OCI-LY3 (cell line): ENCODE data around the gene NEO1.

Source experiments
- EZH2phosphoT487 ChIP-seq: fragments of 200-600 bp; shearing (Covaris generic); IDR thresholded peaks from 2 replicates; pipeline ENCODE4 v1.6.1; 2018; ENCODE audit warnings: antibody characterized with exemption, mixed run types, low read depth
- TF ChIP-seq, protein P1 (sequence below): fragments of 200-600, 300-600 bp; sonication (generic); IDR thresholded peaks from 2 replicates; pipeline ENCODE4 v1.5.1; 2014; ENCODE audit warnings: antibody characterized with exemption, low read length, low read depth

DNA sequence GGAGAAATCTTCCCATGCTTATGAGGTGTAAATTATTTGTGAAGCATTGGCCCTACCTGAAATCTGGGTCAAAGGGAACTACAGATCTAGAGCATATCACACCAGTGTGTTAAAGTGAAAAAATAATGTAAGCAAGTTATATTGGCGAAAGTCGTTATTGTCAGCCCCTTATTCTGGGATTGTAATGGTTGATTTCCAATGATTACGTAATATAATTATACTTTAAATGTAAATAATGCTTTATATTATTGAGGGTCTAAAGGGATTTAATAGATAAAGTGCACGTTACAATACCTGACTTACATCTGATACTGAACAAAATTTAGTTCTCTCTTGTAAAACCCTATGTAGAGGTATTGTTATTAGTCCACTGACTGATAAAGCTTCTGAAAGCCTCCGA lies 101.2 kb downstream of the NEO1 start:
- TF ChIP-seq, protein P1, sequence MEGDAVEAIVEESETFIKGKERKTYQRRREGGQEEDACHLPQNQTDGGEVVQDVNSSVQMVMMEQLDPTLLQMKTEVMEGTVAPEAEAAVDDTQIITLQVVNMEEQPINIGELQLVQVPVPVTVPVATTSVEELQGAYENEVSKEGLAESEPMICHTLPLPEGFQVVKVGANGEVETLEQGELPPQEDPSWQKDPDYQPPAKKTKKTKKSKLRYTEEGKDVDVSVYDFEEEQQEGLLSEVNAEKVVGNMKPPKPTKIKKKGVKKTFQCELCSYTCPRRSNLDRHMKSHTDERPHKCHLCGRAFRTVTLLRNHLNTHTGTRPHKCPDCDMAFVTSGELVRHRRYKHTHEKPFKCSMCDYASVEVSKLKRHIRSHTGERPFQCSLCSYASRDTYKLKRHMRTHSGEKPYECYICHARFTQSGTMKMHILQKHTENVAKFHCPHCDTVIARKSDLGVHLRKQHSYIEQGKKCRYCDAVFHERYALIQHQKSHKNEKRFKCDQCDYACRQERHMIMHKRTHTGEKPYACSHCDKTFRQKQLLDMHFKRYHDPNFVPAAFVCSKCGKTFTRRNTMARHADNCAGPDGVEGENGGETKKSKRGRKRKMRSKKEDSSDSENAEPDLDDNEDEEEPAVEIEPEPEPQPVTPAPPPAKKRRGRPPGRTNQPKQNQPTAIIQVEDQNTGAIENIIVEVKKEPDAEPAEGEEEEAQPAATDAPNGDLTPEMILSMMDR, result no peak
- no peak for TF ChIP-seq EZH2phosphoT487
